Brain microvascular endothelial cell (primary cell): ENCODE results near the gene CFAP54.

Source experiments
- DNase-seq: peaks from one replicate; pipeline ENCODE4 v3.0.0-alpha.2; 2020
- H3K27ac ChIP-seq: fragments of 250-450 bp; sonication (Bioruptor Pico); 2 replicates; pipeline ENCODE4 v1.5.1; 2020; ENCODE audit warnings: mild to moderate bottlenecking, moderate library complexity
- H3K27me3 ChIP-seq: fragments of 250-450 bp; sonication (Bioruptor Pico); replicated peaks from 2 replicates; pipeline ENCODE4 v1.5.1; 2020; ENCODE audit warnings: mild to moderate bottlenecking
- H3K36me3 ChIP-seq: fragments of 250-450 bp; sonication (Bioruptor Pico); replicated peaks from 2 replicates; pipeline ENCODE4 v1.5.1; 2020; ENCODE audit warnings: mild to moderate bottlenecking
- H3K4me3 ChIP-seq: 2 replicates; pipeline ENCODE4 v1.5.1; 2011; ENCODE audit warnings: low read depth, mild to moderate bottlenecking, control low read depth, low read length, moderate library complexity
- CTCF ChIP-seq: IDR thresholded peaks from 2 replicates; pipeline ENCODE4 v1.5.1; 2011; ENCODE audit warnings: low read depth, mild to moderate bottlenecking, moderate library complexity, low read length, control low read depth, inconsistent platforms; ENCODE audit errors: missing control alignments
- in situ Hi-C: cut with HindIII; loops from 2 replicates; pipeline ENCODE4 v1.10.0; 2017; ENCODE audit warnings: low sequenced_read_pairs, low pct_ligation_motif_present

Gene CFAP54

GRCh38 chr12:96829354-96829753, 340.0 kb downstream of the CFAP54 start:
- Histone ChIP-seq H3K27me3 (no peaks in the 10 kb centered on the region), H3K27ac (no peak overlapping the region), H3K4me3 (no peak overlapping the region), H3K36me3 (no peaks in the 10 kb centered on the region)
- no peak for DNase-seq
- in situ Hi-C loops, result no loop called here
- TF ChIP-seq CTCF, result no peak

GRCh38 chr12:96831346-96831745, 342.0 kb downstream of the CFAP54 start:
- no peak for DNase-seq
- no peak for TF ChIP-seq CTCF
- no peak overlapping the region for H3K4me3 ChIP-seq
- no peaks in the 10 kb centered on the region for H3K27me3 ChIP-seq
- in situ Hi-C loops, result no loop called here
- H3K36me3 ChIP-seq, result no peaks in the 10 kb centered on the region
- H3K27ac ChIP-seq, result no peak overlapping the region

- no peak for DNase-seq
- in situ Hi-C loops, result no loop called here
- Histone ChIP-seq H3K4me3 (no peak overlapping the region), H3K27me3 (no peaks in the 10 kb centered on the region), H3K27ac (no peak overlapping the region), H3K36me3 (no peaks in the 10 kb centered on the region)
- no peak for TF ChIP-seq CTCF
Observed at GRCh38 chr12:96846293-96846692, 356.9 kb downstream of the CFAP54 start.

- DNase-seq, result no peak
- no peaks in the 10 kb centered on the region for H3K27me3 ChIP-seq
- in situ Hi-C loops, result no loop called here
- no peak overlapping the region for H3K4me3 ChIP-seq
- H3K36me3 ChIP-seq, result no peaks in the 10 kb centered on the region
- no peak for TF ChIP-seq CTCF
- H3K27ac ChIP-seq, result no peak overlapping the region
Observed at GRCh38 chr12:96850676-96851075, 361.3 kb downstream of the CFAP54 start.

- no peak for DNase-seq
- in situ Hi-C loops, result no loop called here
- no peak overlapping the region for H3K4me3 ChIP-seq
Observed at GRCh38 chr12:96858162-96858561, 368.8 kb downstream of the CFAP54 start.

More at GRCh38 chr12:96858162-96858561, 368.8 kb downstream of the CFAP54 start:
- H3K27me3 ChIP-seq, result no peaks in the 10 kb centered on the region
- H3K36me3 ChIP-seq, result no peaks in the 10 kb centered on the region
- no peak for TF ChIP-seq CTCF
- H3K27ac ChIP-seq, result no peak overlapping the region
